Activated CD4-positive, CD25-positive, alpha-beta regulatory T cell treated with anti-CD3 and anti-CD28 coated beads, Interleukin-2, amount 50 U/mL, for 24 hours (primary cell): ENCODE measurements around the gene IQCM.
"Not testable (repeated sequence)": the region's sequence is repeated elsewhere in the genome, so short reads cannot be mapped to it uniquely, and the experiment has no call there.

ENCODE experiments used
- ATAC-seq, 2 donors: fragments of 150-1000 bp; cut with Tn5 transposase; one replicate each; pipeline ENCODE4 v1.10.0; 2021; ENCODE audit warnings: mild to moderate bottlenecking in 1 of 2, moderate library complexity in 1 of 2

IQCM gene

GRCh38 chr4:149426461-149426860 is 389.2 kb downstream of the IQCM start:
- no peak for ATAC-seq

GRCh38 chr4:149409555-149409962 is 406.1 kb downstream of the IQCM start:
- ATAC-seq = no peak

- no peak for ATAC-seq
These were observed 406.5 kb downstream of the IQCM start for GRCh38 chr4:149409146-149409545.

GRCh38 chr4:149404143-149404542 is 411.5 kb downstream of the IQCM start:
- no peak for ATAC-seq

DNA sequence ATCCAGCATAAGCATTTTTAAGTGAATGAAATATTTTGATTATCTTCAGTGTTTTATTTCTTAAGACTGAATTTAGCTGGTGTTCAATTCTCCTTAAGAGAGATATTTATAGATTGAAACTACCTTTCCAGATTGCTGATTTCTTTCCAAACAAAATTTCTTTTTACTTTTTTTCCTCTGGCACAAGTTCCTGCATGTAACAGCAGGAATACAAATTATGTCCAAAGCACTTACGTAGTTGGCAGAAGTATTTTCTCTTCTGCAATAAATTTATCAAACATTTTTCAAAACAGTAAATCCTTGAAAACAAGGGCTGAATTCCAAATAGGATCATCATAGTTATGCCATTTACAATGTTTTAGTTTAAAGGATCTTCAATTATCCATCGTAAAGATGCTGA is 412.6 kb downstream of the IQCM start:
- no peak for ATAC-seq

GRCh38 chr4:149398993-149399392 is 416.6 kb downstream of the IQCM start:
- ATAC-seq = no peak

GRCh38 chr4:149370785-149371420 is 444.7 kb downstream of the IQCM start:
- ATAC-seq = no peak

DNA sequence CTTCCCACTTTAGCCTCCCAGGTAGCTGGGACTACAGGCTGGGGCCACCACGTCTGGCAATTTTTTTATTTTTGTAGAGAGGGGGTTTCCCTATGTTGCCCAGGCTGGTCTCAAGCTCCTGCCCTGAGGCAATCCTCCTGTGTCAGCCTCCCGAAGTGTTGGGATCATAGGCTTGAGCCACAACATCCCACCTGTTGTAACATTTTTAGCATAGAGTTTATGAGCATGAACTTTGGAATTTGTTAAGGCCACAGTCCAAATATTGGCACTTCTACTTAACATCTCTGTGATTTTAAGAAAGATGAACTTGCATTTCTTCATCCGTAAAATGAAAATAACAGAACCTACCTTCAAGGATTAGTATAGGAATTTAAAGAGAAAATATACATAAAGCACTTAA is 445.6 kb downstream of the IQCM start:
- no peak for ATAC-seq

GRCh38 chr4:149353241-149353640 is 462.4 kb downstream of the IQCM start:
- ATAC-seq = no peak

GRCh38 chr4:149349541-149349940 is 466.1 kb downstream of the IQCM start:
- no peak for ATAC-seq

DNA sequence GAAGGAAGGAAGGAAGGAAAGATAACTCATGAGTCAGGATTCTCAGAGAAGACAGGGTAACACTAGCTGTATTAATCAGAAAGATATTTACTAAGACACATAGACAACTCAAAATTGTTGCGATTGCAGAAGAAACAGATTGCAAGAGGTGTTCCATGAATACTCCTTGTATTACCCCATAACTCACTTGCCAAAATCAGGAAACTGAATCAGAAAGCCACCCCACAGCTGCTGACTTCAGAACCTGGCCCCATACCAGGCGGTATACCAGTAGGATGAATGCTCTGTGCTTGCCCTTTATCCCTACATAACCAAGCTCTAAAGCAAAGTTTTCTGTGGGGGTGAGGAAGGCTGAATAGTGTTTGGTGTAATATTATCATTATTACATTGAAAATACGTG is 468.5 kb downstream of the IQCM start:
- ATAC-seq = no peak

DNA sequence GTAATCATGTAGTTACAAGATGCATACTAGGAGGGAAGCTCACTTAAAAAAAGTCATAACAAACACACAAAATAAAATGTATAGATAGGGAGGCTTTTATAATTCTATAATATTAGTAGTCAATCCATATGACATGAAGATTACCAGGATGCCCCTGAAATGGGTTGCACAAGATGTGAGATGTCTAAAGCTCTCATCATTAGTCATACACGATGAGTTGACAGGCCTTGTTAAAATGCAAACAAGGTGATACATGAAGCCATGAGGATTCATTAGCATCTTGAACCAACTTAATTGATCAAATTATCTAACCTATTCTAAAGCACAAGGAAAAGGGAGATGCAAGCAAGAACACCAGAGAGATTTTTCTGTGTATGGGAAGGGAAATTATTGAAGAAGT is 470.2 kb downstream of the IQCM start:
- no peak for ATAC-seq

- ATAC-seq = no peak
These were observed 471.2 kb downstream of the IQCM start for GRCh38 chr4:149344436-149344835.

- ATAC-seq = no peak
These were observed 472.0 kb downstream of the IQCM start for GRCh38 chr4:149343614-149344013.

DNA sequence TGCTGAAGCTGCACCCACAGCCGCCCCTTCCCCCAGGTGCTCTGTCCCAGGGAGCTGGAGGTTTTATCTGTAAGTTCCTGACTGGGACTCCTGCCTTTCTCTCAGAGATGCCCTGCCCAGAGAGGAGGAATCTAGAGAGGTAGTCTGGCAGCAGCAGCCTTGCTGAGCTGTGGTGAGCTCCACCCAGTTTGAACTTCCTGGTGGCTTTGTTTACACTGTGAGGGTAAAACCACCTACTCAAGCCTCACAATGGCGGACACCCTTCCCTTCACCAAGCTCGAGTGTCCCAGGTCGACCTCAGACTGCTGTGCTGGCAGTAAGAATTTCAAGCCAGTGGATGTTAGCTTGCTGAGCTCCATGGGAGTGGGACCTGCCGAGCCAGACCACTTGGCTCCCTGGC is 474.5 kb downstream of the IQCM start:
- ATAC-seq = not testable (repeated sequence)

DNA sequence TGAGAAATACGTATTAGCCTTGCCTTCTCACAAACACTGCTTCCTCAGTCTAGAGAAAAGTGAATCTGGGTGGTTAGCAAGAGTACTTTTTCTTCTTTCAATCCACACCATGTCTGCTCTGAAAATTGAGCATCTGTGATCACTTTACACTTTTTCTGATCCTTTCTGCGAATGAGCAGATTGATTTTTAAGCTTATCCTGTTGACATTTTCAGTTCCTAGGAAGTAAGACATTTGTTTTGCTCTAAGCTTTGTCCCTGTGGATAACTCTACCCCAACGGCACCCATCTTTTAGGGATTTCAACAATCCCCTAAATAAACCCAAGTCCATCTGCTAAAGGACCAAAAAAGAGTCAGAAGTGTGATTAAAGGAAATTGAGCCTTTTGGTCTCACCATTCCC is 487.5 kb downstream of the IQCM start:
- ATAC-seq = no peak

- ATAC-seq = no peak
These were observed 493.4 kb downstream of the IQCM start for GRCh38 chr4:149322203-149322602.

DNA sequence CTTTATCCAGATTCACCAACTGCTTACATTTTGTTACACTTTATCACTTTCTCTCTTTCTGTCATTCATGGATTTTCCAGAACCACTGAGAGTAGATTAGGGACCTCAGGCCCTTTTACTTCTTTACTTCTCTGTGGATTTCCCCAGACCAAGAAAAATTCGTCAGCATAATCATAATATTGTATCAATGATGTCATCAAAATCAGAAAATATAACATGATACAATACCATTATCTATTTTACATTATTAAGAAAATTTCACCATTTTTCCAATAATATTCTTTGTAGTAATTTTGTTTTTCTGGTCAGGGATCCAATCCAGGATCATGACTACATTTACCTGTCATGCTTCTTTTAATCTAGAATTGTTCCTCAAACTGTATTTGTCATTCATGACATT is 494.2 kb downstream of the IQCM start:
- no peak for ATAC-seq

DNA sequence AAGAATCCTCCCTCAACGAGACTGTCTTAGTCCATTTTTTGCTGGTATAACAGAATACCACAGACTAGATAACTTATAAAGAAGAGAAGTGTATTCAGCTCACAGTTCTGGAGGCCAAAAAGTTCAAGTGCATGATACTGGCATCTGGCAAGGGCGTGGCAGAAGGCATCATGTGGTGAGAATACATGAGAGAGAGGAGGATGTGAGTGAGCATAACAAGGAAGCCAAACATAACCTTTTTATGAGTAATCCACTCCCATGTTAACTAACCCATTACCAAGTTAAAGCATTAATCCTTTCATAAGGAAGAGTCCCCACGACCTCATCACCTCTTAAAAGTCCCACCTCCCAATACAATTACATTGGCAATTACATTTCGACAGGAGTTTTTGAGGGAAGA is 504.6 kb downstream of the IQCM start:
- ATAC-seq = no peak

GRCh38 chr4:149306537-149306936 is 509.1 kb downstream of the IQCM start:
- ATAC-seq = no peak
